Lower leg skin (tissue), 3 donors: ENCODE data around the gene GNAS.

Experiments
- POLR2A ChIP-seq, 2 donors: fragments of 450-650 bp; IDR thresholded peaks; one replicate each; pipeline ENCODE4 v1.6.1; 2016 to 2017; ENCODE audit warnings: antibody characterized with exemption in 2 of 2, mild to moderate bottlenecking in 1 of 2, moderate library complexity in 1 of 2
- TF ChIP-seq, protein P1 (sequence below), 3 donors: fragments of 450-650 bp; IDR thresholded peaks; one replicate each; pipeline ENCODE4 v1.5.1; 2016; ENCODE audit warnings: antibody characterized with exemption in 3 of 3, mild to moderate bottlenecking in 3 of 3, moderate library complexity in 2 of 3

DNA sequence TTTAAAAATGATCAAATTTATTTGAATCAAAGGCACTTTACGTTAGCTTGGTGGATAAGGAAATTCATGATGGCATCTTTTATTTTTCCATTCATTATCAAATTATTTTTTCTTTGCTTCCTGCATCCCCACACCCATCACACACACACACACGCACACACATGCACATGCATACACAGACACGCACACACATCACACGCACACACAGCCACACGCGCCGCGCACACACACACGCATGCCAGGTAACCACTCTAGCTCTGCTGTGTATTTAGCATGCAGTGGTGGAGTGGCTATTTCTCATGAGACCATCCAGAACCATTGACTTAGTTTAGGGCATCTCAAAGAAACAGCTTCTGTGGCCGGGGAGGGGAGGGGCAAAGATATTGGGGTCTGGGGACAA lies 47.0 kb downstream of the GNAS start:
- TF ChIP-seq, protein P1, sequence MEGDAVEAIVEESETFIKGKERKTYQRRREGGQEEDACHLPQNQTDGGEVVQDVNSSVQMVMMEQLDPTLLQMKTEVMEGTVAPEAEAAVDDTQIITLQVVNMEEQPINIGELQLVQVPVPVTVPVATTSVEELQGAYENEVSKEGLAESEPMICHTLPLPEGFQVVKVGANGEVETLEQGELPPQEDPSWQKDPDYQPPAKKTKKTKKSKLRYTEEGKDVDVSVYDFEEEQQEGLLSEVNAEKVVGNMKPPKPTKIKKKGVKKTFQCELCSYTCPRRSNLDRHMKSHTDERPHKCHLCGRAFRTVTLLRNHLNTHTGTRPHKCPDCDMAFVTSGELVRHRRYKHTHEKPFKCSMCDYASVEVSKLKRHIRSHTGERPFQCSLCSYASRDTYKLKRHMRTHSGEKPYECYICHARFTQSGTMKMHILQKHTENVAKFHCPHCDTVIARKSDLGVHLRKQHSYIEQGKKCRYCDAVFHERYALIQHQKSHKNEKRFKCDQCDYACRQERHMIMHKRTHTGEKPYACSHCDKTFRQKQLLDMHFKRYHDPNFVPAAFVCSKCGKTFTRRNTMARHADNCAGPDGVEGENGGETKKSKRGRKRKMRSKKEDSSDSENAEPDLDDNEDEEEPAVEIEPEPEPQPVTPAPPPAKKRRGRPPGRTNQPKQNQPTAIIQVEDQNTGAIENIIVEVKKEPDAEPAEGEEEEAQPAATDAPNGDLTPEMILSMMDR (IDR thresholded peaks at IDR 0.05) = no peak
- TF ChIP-seq POLR2A (IDR thresholded peaks at IDR 0.05) = no peak
